Esophagus squamous epithelium (tissue), 4 donors: ENCODE data around the gene C1QTNF9.

ENCODE experiments used
- CTCF ChIP-seq, 6 experiments: fragments of 450-650 bp in 4 of 6; fragments of 200-600 bp in 2 of 6; sonication (generic) in 2 of 6; IDR thresholded peaks; one replicate each; pipeline ENCODE4 v1.5.1; 2016 to 2019; ENCODE audit warnings: antibody characterized with exemption in 6 of 6, mild to moderate bottlenecking in 4 of 6, moderate library complexity in 4 of 6
- POLR2A ChIP-seq, 4 donors: fragments of 450-650 bp; IDR thresholded peaks; one replicate each; pipeline ENCODE4 v1.6.1; 2017; ENCODE audit warnings: antibody characterized with exemption in 4 of 4, mild to moderate bottlenecking in 4 of 4, moderate library complexity in 3 of 4

GRCh38 chr13:24338721-24339120 is 29.3 kb downstream of the C1QTNF9 start:
- TF ChIP-seq POLR2A (IDR thresholded peaks at IDR 0.05) (no peak), CTCF (IDR thresholded peaks at IDR 0.05) (no peak)
